Measurements from ENCODE around the gene ARMC2.

DNA sequence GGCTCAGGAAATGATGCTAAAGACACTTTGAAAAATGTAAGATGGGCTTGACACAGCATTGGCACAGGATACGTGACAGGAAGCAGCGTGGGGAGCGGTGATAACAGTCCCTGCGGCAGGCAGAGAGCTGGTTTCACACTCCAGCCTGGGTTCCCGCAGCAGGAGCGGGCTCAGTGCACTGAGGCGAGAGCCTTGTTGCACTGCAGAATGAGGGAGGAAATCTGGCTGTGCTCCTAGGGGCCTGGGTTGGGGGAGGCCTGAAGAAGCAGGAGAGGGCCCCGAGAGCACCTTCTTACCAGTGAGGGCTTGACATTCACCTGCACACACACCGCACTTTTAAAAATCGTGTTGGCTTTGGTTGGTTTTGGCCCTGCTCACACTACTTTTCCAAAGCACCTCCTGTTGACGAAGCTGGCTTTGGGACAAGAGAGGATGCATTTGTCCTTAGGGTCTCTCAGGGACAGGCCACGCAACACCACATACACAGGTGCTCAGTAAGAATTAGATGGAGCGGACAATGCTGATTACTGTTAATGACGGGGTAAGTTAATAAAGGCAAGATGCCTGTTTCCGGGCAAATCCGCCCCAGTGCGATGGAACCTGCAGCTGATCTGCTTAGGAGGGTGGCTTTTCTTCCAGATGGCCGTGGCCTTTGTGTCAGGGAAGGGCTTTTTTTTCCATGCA lies 49.4 kb upstream of the ARMC2 start:
- TF ChIP-seq, protein P1, sequence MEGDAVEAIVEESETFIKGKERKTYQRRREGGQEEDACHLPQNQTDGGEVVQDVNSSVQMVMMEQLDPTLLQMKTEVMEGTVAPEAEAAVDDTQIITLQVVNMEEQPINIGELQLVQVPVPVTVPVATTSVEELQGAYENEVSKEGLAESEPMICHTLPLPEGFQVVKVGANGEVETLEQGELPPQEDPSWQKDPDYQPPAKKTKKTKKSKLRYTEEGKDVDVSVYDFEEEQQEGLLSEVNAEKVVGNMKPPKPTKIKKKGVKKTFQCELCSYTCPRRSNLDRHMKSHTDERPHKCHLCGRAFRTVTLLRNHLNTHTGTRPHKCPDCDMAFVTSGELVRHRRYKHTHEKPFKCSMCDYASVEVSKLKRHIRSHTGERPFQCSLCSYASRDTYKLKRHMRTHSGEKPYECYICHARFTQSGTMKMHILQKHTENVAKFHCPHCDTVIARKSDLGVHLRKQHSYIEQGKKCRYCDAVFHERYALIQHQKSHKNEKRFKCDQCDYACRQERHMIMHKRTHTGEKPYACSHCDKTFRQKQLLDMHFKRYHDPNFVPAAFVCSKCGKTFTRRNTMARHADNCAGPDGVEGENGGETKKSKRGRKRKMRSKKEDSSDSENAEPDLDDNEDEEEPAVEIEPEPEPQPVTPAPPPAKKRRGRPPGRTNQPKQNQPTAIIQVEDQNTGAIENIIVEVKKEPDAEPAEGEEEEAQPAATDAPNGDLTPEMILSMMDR (conservative IDR thresholded peaks at IDR 0.05; ENCODE audit: low read depth, low read length): no peak
- TF ChIP-seq EZH2 (IDR thresholded peaks at IDR 0.05; ENCODE audit: low read length, unreplicated experiment) (no peak), EZH2phosphoT487 (IDR thresholded peaks at IDR 0.05; ENCODE audit: borderline replicate concordance, low read length) (no peak)
